HepG2 (cell line): ENCODE measurements around the gene AP1S3. TPM values are rescaled to one million over a fixed set of nuclear protein-coding genes. Genes with fewer than 3 reads are reported as not detected.
A peak's percentile ranks its signal among the peaks of the same experiment; 100 is the strongest.

Source experiments
- CREB1 ChIP-seq, 2 experiments: fragments of 450-650 bp in 1 of 2; IDR thresholded peaks; 2 replicates each; pipeline ENCODE4 v1.6.1; 2016 to 2017; ENCODE audit warnings: control low read depth in 1 of 2, mild to moderate bottlenecking in 1 of 2, missing compliant biosample characterization in 1 of 2, missing genetic modification characterization in 1 of 2
- DNMT3B ChIP-seq: conservative IDR thresholded peaks from 2 replicates; pipeline ENCODE4 v1.6.1; 2016; ENCODE audit warnings: missing biosample characterization, control low read depth
- EP300 ChIP-seq, 3 experiments: sonication (generic) in 1 of 3; formaldehyde crosslinking in 1 of 3; IDR thresholded peaks; 2 replicates each; pipeline versions ENCODE4 v1.5.1 to v1.6.1; 2011 to 2020; ENCODE audit warnings: low read depth in 2 of 3, low read length in 2 of 3, borderline replicate concordance in 1 of 3, improper control_type of control experiment in 1 of 3, mild to moderate bottlenecking in 1 of 3, missing genetic modification reagents in 1 of 3, moderate library complexity in 1 of 3
- EZH2 ChIP-seq: conservative IDR thresholded peaks from 2 replicates; pipeline ENCODE4 v1.6.1; 2012; ENCODE audit warnings: mild to moderate bottlenecking, low read depth, low read length, moderate library complexity
- FOSL2 ChIP-seq: sonication (generic); formaldehyde crosslinking; IDR thresholded peaks from 2 replicates; pipeline ENCODE4 v1.4.0; 2020; ENCODE audit warnings: missing genetic modification reagents
- JUND ChIP-seq: sonication (generic); formaldehyde crosslinking; IDR thresholded peaks from 2 replicates; pipeline ENCODE4 v1.8.0; 2022; ENCODE audit warnings: mild to moderate bottlenecking, missing genetic modification reagents
- KDM3A ChIP-seq: IDR thresholded peaks from 2 replicates; pipeline ENCODE4 v1.6.1; 2018; ENCODE audit warnings: low read depth, missing compliant biosample characterization
- MAZ ChIP-seq, 2 experiments: sonication (generic) in 1 of 2; formaldehyde crosslinking in 1 of 2; IDR thresholded peaks; 2 replicates each; pipeline versions ENCODE4 v1.5.0 to v1.6.1; 2012 to 2020; ENCODE audit warnings: low read depth in 2 of 2, mild to moderate bottlenecking in 2 of 2, borderline replicate concordance in 1 of 2, improper control_type of control experiment in 1 of 2, low read length in 1 of 2, missing genetic modification reagents in 1 of 2, moderate library complexity in 1 of 2
- NAIF1 ChIP-seq: sonication (generic); formaldehyde crosslinking; IDR thresholded peaks from 2 replicates; pipeline ENCODE4 v1.5.0; 2020; ENCODE audit warnings: mild to moderate bottlenecking, missing genetic modification reagents, borderline replicate concordance
- NR2C2 ChIP-seq: sonication (generic); formaldehyde crosslinking; IDR thresholded peaks from 2 replicates; pipeline ENCODE4 v1.4.0; 2020; ENCODE audit warnings: missing genetic modification reagents, mild to moderate bottlenecking, moderate library complexity, borderline replicate concordance
- PHB2 ChIP-seq: fragments of 450-650 bp; IDR thresholded peaks from 2 replicates; pipeline ENCODE4 v1.6.1; 2018; ENCODE audit not compliant: partially characterized antibody
- U2AF1 ChIP-seq: fragments of 200-400 bp; formaldehyde crosslinking; optimal IDR thresholded peaks from 2 replicates; pipeline ENCODE3; 2017; ENCODE audit warnings: mild to moderate bottlenecking, low read depth, low read length
- ZBTB20 ChIP-seq: sonication (generic); formaldehyde crosslinking; IDR thresholded peaks from 2 replicates; pipeline ENCODE4 v1.8.1; 2023; ENCODE audit warnings: missing genetic modification reagents, low read depth, mild to moderate bottlenecking, borderline replicate concordance
- ZMYM4 ChIP-seq: sonication (generic); formaldehyde crosslinking; IDR thresholded peaks from 2 replicates; pipeline ENCODE4 v1.8.1; 2023; ENCODE audit warnings: mild to moderate bottlenecking, missing genetic modification reagents
- ZNF263 ChIP-seq: sonication (generic); formaldehyde crosslinking; IDR thresholded peaks from 2 replicates; pipeline ENCODE4 v1.4.0; 2020; ENCODE audit warnings: missing genetic modification reagents
- ZNF331 ChIP-seq: sonication (generic); formaldehyde crosslinking; IDR thresholded peaks from 2 replicates; pipeline ENCODE4 v1.4.0; 2020; ENCODE audit warnings: missing genetic modification reagents
- ZNF350 ChIP-seq: sonication (generic); formaldehyde crosslinking; IDR thresholded peaks from 2 replicates; pipeline ENCODE4 v1.4.0; 2020; ENCODE audit warnings: mild to moderate bottlenecking, low read depth, missing genetic modification reagents, borderline replicate concordance
- ZNF496 ChIP-seq: sonication (generic); formaldehyde crosslinking; IDR thresholded peaks from 2 replicates; pipeline ENCODE4 v1.8.1; 2023; ENCODE audit warnings: mild to moderate bottlenecking, moderate library complexity, missing genetic modification reagents; ENCODE audit not compliant: insufficient replicate concordance
- polyA plus RNA-seq, 8 experiments: library from polyadenylated mRNA; depleted of rRNA in 3 of 8; stranded (reverse) in 7 of 8; unstranded in 1 of 8; fragments of >200 nt; fragmentation: Illumina TruSeq in 4 of 8; extraction: Trizol in 4 of 8; gene quantifications; 2 replicates each; pipeline versions ENCODE4 v1.2.1 to v1.2.3, GENCODE V29; 2011 to 2016; ENCODE audit warnings: low read depth in 4 of 8, missing spikeins in 1 of 8, mixed read lengths in 1 of 8; ENCODE audit not compliant: insufficient read depth in 1 of 8
- total RNA-seq, 5 experiments: library from RNA; depleted of rRNA; stranded (reverse); fragments of >200 nt; fragmentation: Illumina TruSeq; extraction: Trizol; gene quantifications; 2 replicates each; pipeline ENCODE4 v1.2.3, GENCODE V29; 2016; ENCODE audit warnings: low read depth in 1 of 5

The AP1S3 gene
- total and polyA plus RNA-seq, 2 of the 13 experiments (the other 11 are each of a cell fraction or from before 2014, with no cell fraction given) = 3.0 to 16.3 TPM

DNA sequence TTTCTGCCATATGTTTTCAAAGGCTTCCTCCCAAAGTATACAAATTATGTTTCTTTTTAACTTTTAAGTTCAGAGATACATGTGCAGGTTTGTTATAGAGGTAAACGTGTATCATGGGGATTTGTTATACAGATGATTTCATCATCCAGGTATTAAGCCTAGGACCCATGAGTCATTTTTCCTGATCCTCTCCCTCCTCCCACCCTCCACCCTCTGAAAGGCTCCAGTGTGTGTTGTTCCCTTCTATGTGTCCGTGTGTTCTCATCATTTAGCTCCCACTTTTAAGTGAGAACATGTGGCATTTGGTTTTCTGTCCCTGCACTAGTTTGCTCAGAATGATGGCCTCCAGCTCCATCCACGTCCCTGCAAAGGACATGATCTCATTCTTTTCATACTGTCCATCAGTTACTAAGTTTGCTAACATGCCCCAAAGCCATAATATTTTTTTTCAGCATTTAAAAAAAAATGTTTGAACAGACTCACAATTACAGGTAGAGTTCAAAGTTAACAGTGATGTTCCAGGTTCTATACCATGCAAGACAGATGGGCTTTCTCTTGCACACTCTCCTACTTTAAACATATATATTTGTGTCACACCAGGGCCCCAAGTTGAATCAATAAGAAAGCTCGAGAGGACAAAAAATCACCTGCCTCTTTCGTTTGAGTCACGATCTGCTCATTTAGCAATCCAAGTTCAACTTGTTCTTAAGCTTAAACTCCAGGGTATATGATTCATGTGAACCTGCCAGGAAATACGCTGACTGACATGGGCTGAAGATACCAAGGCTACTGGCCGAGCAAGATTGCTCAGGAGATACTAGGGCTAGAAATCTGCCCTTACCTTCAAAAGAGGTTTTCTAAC lies 77.6 kb downstream of the AP1S3 start (continued):
- TF ChIP-seq U2AF1 = no peak
- no peak for TF ChIP-seq ZMYM4 (CRISPR knock-in tag)
- peak; percentile 14; the same call in 1 of the 2 replicates for TF ChIP-seq JUND (CRISPR knock-in tag)
- TF ChIP-seq NAIF1 = no peak
- TF ChIP-seq CREB1 (IDR thresholded peaks at IDR 0.05) = no peak
- TF ChIP-seq CREB1 (CRISPR knock-in tag; IDR thresholded peaks at IDR 0.05) = 0 out of 2 replicates have a peak, but pooled peaks have one; percentile 10
- TF ChIP-seq ZBTB20 = peak; percentile 35; the same call in 1 of the 2 replicates
- no peak for TF ChIP-seq ZNF350 (CRISPR knock-in tag)
- TF ChIP-seq KDM3A (CRISPR knock-in tag) = no peak
- no peak for TF ChIP-seq EZH2
- TF ChIP-seq FOSL2 = peak; percentile 95
- TF ChIP-seq DNMT3B (CRISPR knock-in tag) = 0 out of 2 replicates have a peak, but pooled peaks have one; percentile 30
- no peak for TF ChIP-seq ZNF496 (CRISPR knock-in tag)
- TF ChIP-seq EP300 (IDR thresholded peaks at IDR 0.05; ENCODE audit: low read depth in 2 of 2, low read length in 2 of 2) = no peak
- 0 out of 2 replicates have a peak, but pooled peaks have one; percentile 52 for TF ChIP-seq EP300 (CRISPR knock-in tag; IDR thresholded peaks at IDR 0.05; ENCODE audit: borderline replicate concordance)
- no peak for TF ChIP-seq PHB2
- peak; percentile 62; the same call in 1 of the 2 replicates for TF ChIP-seq MAZ (IDR thresholded peaks at IDR 0.05; ENCODE audit: borderline replicate concordance, low read depth, low read length)
- no peak for TF ChIP-seq MAZ (CRISPR knock-in tag; IDR thresholded peaks at IDR 0.05; ENCODE audit: low read depth)
- 0 out of 2 replicates have a peak, but pooled peaks have one; percentile 15 for TF ChIP-seq ZNF331 (CRISPR knock-in tag)
- TF ChIP-seq ZNF263 (CRISPR knock-in tag) = peak; percentile 88
- TF ChIP-seq NR2C2 (CRISPR knock-in tag) = peak; percentile 24; the same call in 1 of the 2 replicates
